Glutamatergic neuron (in vitro differentiated cells): ENCODE data around the gene TPST1. TPM values are rescaled to one million over a fixed set of nuclear protein-coding genes. Genes with fewer than 3 reads are reported as not detected.

Experiments used
- DNase-seq: peaks from one replicate; pipeline ENCODE4 v3.0.0; 2022
- H3K27ac Mint-ChIP-seq: one replicate; pipeline ENCODE4 v1.8.0; 2020; ENCODE audit warnings: mild to moderate bottlenecking, mixed read lengths, inconsistent platforms; ENCODE audit not compliant: unreplicated experiment
- H3K27me3 Mint-ChIP-seq: one replicate; pipeline ENCODE4 v1.8.0; 2020; ENCODE audit warnings: mild to moderate bottlenecking, moderate library complexity, mixed read lengths, inconsistent platforms; ENCODE audit not compliant: unreplicated experiment
- H3K36me3 Mint-ChIP-seq: one replicate; pipeline ENCODE4 v1.8.0; 2020; ENCODE audit warnings: mild to moderate bottlenecking, mixed read lengths, inconsistent platforms; ENCODE audit not compliant: unreplicated experiment
- H3K4me1 Mint-ChIP-seq: one replicate; pipeline ENCODE4 v1.8.0; 2020; ENCODE audit warnings: mild to moderate bottlenecking, low read depth, mixed read lengths, inconsistent platforms; ENCODE audit not compliant: unreplicated experiment
- H3K4me3 Mint-ChIP-seq: one replicate; pipeline ENCODE4 v1.8.0; 2020; ENCODE audit warnings: mild to moderate bottlenecking, mixed read lengths, inconsistent platforms; ENCODE audit not compliant: unreplicated experiment
- H3K9me3 Mint-ChIP-seq: one replicate; pipeline ENCODE4 v1.8.0; 2020; ENCODE audit warnings: mild to moderate bottlenecking, moderate library complexity, mixed read lengths, inconsistent platforms; ENCODE audit not compliant: unreplicated experiment
- CTCF ChIP-seq: fragments of 200-600 bp; sonication (generic); IDR thresholded peaks from one replicate; pipeline ENCODE4 v1.5.0; 2021; ENCODE audit not compliant: partially characterized antibody, unreplicated experiment
- total RNA-seq: library from RNA; stranded (reverse); fragmentation: NEBNext Ultra II Directional; extraction: Animal tissue kit (Norgen Biotek cat#: 25700); gene quantifications from one replicate; pipeline ENCODE4 v1.2.1, GENCODE V29; 2021; ENCODE audit not compliant: unreplicated experiment

TPST1 gene
- total RNA-seq, 1 donor from 2014 or later, result 41.4 TPM

- Mint-ChIP-seq H3K4me3 (no peak overlapping the region), H3K9me3 (no peaks in the 10 kb centered on the region), H3K36me3 (no peaks in the 10 kb centered on the region), H3K27me3 (no peaks in the 10 kb centered on the region), H3K4me1 (no peaks in the 10 kb centered on the region), H3K27ac (no peak overlapping the region)
- TF ChIP-seq CTCF, result no peak
- no peak for DNase-seq
Observed at GRCh38 chr7:66187905-66188304, 17.2 kb upstream of the TPST1 start.

- TF ChIP-seq CTCF, result no peak
- no peak overlapping the region for H3K4me3 Mint-ChIP-seq
- no peak for DNase-seq
- no peaks in the 10 kb centered on the region for H3K36me3 Mint-ChIP-seq
- peaks cover 2% of the 10 kb centered on the region for H3K27me3 Mint-ChIP-seq
- H3K4me1 Mint-ChIP-seq, result no peaks in the 10 kb centered on the region
- H3K9me3 Mint-ChIP-seq, result no peaks in the 10 kb centered on the region
- no peak overlapping the region for H3K27ac Mint-ChIP-seq
Observed at GRCh38 chr7:66188645-66189044, 16.5 kb upstream of the TPST1 start.

GRCh38 chr7:66189695-66190503 lies 15.2 kb upstream of the TPST1 start:
- Mint-ChIP-seq H3K27ac (no peak overlapping the region), H3K27me3 (peaks cover 2% of the 10 kb centered on the region), H3K4me3 (no peak overlapping the region), H3K9me3 (no peaks in the 10 kb centered on the region), H3K4me1 (no peaks in the 10 kb centered on the region), H3K36me3 (no peaks in the 10 kb centered on the region)
- DNase-seq, result no peak
- no peak for TF ChIP-seq CTCF

GRCh38 chr7:66190504-66190857 lies 14.7 kb upstream of the TPST1 start:
- no peak for TF ChIP-seq CTCF
- Mint-ChIP-seq H3K9me3 (no peaks in the 10 kb centered on the region), H3K4me3 (no peak overlapping the region), H3K4me1 (no peaks in the 10 kb centered on the region), H3K27me3 (peaks cover 2% of the 10 kb centered on the region), H3K27ac (no peak overlapping the region), H3K36me3 (no peaks in the 10 kb centered on the region)
- DNase-seq, result no peak

- H3K36me3 Mint-ChIP-seq, result no peaks in the 10 kb centered on the region
- TF ChIP-seq CTCF, result no peak
Observed at GRCh38 chr7:66193146-66193725, 11.9 kb upstream of the TPST1 start.

More at GRCh38 chr7:66193146-66193725, 11.9 kb upstream of the TPST1 start:
- Mint-ChIP-seq H3K9me3 (no peaks in the 10 kb centered on the region), H3K27ac (no peak overlapping the region), H3K4me1 (no peaks in the 10 kb centered on the region), H3K4me3 (no peak overlapping the region), H3K27me3 (peaks cover 2% of the 10 kb centered on the region)
- DNase-seq, result no peak
